Astrocyte (in vitro differentiated cells and primary cell): ENCODE data around the gene PSMG3. TPM values are rescaled to one million over a fixed set of nuclear protein-coding genes. Genes with fewer than 3 reads are reported as not detected.

Experiments used
- DNase-seq: peaks from one replicate; pipeline ENCODE4 v3.0.0-alpha.2; 2010; ENCODE audit warnings: low read depth
- FAIRE-seq: peaks from 2 replicates; lab custom pipeline; 2011; peaks lifted over from hg19 to GRCh38; lab: Jason Lieb, UNC
- H2AFZ ChIP-seq: 2 replicates; pipeline ENCODE4 v1.6.0; 2012; ENCODE audit warnings: low read depth, low read length, inconsistent platforms
- H3K27ac ChIP-seq: 2 replicates; pipeline ENCODE4 v1.5.1; 2011; ENCODE audit warnings: low read depth, low read length, inconsistent platforms
- H3K27me3 ChIP-seq: 2 replicates; pipeline ENCODE4 v1.6.0; 2011; ENCODE audit warnings: low read length, inconsistent platforms; ENCODE audit not compliant: insufficient read depth
- H3K36me3 ChIP-seq: 2 replicates; pipeline ENCODE4 v1.5.1; 2011; ENCODE audit warnings: low read length, inconsistent platforms; ENCODE audit not compliant: insufficient read depth
- H3K4me1 ChIP-seq: 2 replicates; pipeline ENCODE4 v1.5.1; 2011; ENCODE audit warnings: low read length, inconsistent platforms; ENCODE audit not compliant: insufficient read depth
- H3K4me2 ChIP-seq: 2 replicates; pipeline ENCODE4 v1.6.0; 2012; ENCODE audit warnings: low read length, inconsistent platforms
- H3K4me3 ChIP-seq: 2 replicates; pipeline ENCODE4 v1.5.1; 2011; ENCODE audit warnings: low read depth, mild to moderate bottlenecking, low read length, inconsistent platforms; ENCODE audit not compliant: insufficient read depth
- H3K79me2 ChIP-seq: 2 replicates; pipeline ENCODE4 v1.6.0; 2012; ENCODE audit warnings: mild to moderate bottlenecking, low read length, inconsistent platforms; ENCODE audit not compliant: insufficient read depth
- H3K9ac ChIP-seq: 2 replicates; pipeline ENCODE4 v1.6.0; 2012; ENCODE audit warnings: mild to moderate bottlenecking, low read length, inconsistent platforms
- H3K9me3 ChIP-seq: 2 replicates; pipeline ENCODE4 v1.5.1; 2012; ENCODE audit warnings: low read depth, mild to moderate bottlenecking, low read length, inconsistent platforms; ENCODE audit not compliant: insufficient read depth
- H4K20me1 ChIP-seq: 2 replicates; pipeline ENCODE4 v1.6.0; 2012; ENCODE audit warnings: low read length, inconsistent platforms; ENCODE audit not compliant: insufficient read depth
- H3K27ac Mint-ChIP-seq: one replicate; pipeline ENCODE4 v1.8.0; 2021; ENCODE audit warnings: mild to moderate bottlenecking, mixed read lengths; ENCODE audit not compliant: unreplicated experiment
- H3K27me3 Mint-ChIP-seq: one replicate; pipeline ENCODE4 v1.8.0; 2021; ENCODE audit warnings: low read depth, mixed read lengths; ENCODE audit not compliant: unreplicated experiment
- H3K36me3 Mint-ChIP-seq: one replicate; pipeline ENCODE4 v1.8.0; 2021; ENCODE audit warnings: low read depth, mixed read lengths; ENCODE audit not compliant: unreplicated experiment
- H3K4me1 Mint-ChIP-seq: one replicate; pipeline ENCODE4 v1.8.0; 2021; ENCODE audit warnings: low read depth, mixed read lengths; ENCODE audit not compliant: unreplicated experiment
- H3K4me3 Mint-ChIP-seq: one replicate; pipeline ENCODE4 v1.8.0; 2021; ENCODE audit warnings: mild to moderate bottlenecking, moderate library complexity, mixed read lengths; ENCODE audit not compliant: unreplicated experiment
- H3K9me3 Mint-ChIP-seq: one replicate; pipeline ENCODE4 v1.8.0; 2021; ENCODE audit warnings: mild to moderate bottlenecking, mixed read lengths; ENCODE audit not compliant: unreplicated experiment
- CTCF ChIP-seq: IDR thresholded peaks from 2 replicates; pipeline ENCODE4 v1.5.1; 2011; ENCODE audit warnings: low read depth, mild to moderate bottlenecking, inconsistent platforms, low read length, moderate library complexity; ENCODE audit not compliant: insufficient read depth
- EZH2 ChIP-seq: IDR thresholded peaks from 2 replicates; pipeline ENCODE4 v1.6.1; 2012; ENCODE audit warnings: mild to moderate bottlenecking, low read length, inconsistent platforms; ENCODE audit not compliant: insufficient read depth
- total RNA-seq: library from RNA; stranded (reverse); gene quantifications from 2 replicates; pipeline ENCODE4 v1.2.1, GENCODE V29; 2021

Gene PSMG3
- total RNA-seq, 1 donor from 2014 or later, result 30.3 TPM

GRCh38 chr7:1608318-1608717, 38.5 kb upstream of the PSMG3 start:
- Histone ChIP-seq H3K4me3 (no peak overlapping the region), H3K4me1 (peaks cover 7% of the 10 kb centered on the region), H3K9ac (no peak overlapping the region), H3K9me3 (no peaks in the 10 kb centered on the region), H3K79me2 (no peaks in the 10 kb centered on the region), H3K4me2 (no peak overlapping the region), H3K27ac (no peak overlapping the region), H2AFZ (no peak overlapping the region), H3K36me3 (no peaks in the 10 kb centered on the region), H3K27me3 (peaks cover 11% of the 10 kb centered on the region), H4K20me1 (no peaks in the 10 kb centered on the region)
- Mint-ChIP-seq H3K27me3 (peaks cover 35% of the 10 kb centered on the region), H3K4me3 (no peak overlapping the region), H3K9me3 (no peaks in the 10 kb centered on the region), H3K27ac (no peak overlapping the region), H3K4me1 (peaks cover 9% of the 10 kb centered on the region), H3K36me3 (no peaks in the 10 kb centered on the region)
- FAIRE-seq (no peak), DNase-seq (no peak)
- TF ChIP-seq CTCF (no peak), EZH2 (no peak)

DNA sequence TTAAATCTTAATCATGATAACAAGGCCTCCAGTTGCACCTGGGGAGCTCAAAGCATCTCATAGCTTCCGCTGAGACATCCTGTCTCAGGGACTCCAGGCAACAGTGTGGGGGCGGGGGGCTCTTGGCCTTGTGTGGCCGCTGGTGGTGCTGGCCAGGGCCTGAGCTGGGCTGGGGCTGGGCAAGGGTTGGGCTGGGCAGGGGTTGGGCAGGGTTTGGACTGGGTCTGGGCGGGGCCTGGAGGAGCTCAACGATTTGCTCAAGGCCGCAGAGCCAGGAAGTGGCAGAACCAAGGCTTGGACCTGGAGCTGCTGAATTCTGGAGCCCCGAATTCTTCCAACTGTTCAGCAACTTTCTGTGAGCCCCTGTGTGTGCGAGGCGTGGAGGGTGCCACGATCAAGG, 37.9 kb upstream of the PSMG3 start:
- H3K4me1 Mint-ChIP-seq, result peaks cover 9% of the 10 kb centered on the region
- H3K4me2 ChIP-seq, result no peak overlapping the region
- H3K9me3 Mint-ChIP-seq, result no peaks in the 10 kb centered on the region
- H3K79me2 ChIP-seq, result no peaks in the 10 kb centered on the region
- H3K27me3 Mint-ChIP-seq, result peaks cover 38% of the 10 kb centered on the region
- H3K9me3 ChIP-seq, result no peaks in the 10 kb centered on the region
- no peak overlapping the region for H3K27ac Mint-ChIP-seq
- TF ChIP-seq CTCF (no peak), EZH2 (no peak)
- no peak overlapping the region for H3K9ac ChIP-seq
- H4K20me1 ChIP-seq, result no peaks in the 10 kb centered on the region
- H3K4me3 Mint-ChIP-seq, result no peak overlapping the region
- no peaks in the 10 kb centered on the region for H3K36me3 ChIP-seq
- DNase-seq (no peak), FAIRE-seq (no peak)
- H2AFZ ChIP-seq, result no peak overlapping the region
- H3K27ac ChIP-seq, result no peak overlapping the region
- H3K27me3 ChIP-seq, result peaks cover 11% of the 10 kb centered on the region
- no peaks in the 10 kb centered on the region for H3K36me3 Mint-ChIP-seq
- H3K4me1 ChIP-seq, result peaks cover 7% of the 10 kb centered on the region
- H3K4me3 ChIP-seq, result no peak overlapping the region

- DNase-seq (no peak), FAIRE-seq (no peak)
- Histone ChIP-seq H3K9ac (no peak overlapping the region), H3K36me3 (no peaks in the 10 kb centered on the region), H3K79me2 (no peaks in the 10 kb centered on the region), H3K27ac (no peak overlapping the region), H3K9me3 (no peaks in the 10 kb centered on the region), H3K4me1 (peaks cover 5% of the 10 kb centered on the region), H3K4me3 (no peak overlapping the region), H2AFZ (no peak overlapping the region), H3K4me2 (no peak overlapping the region), H3K27me3 (peaks cover 11% of the 10 kb centered on the region), H4K20me1 (no peaks in the 10 kb centered on the region)
- Mint-ChIP-seq H3K36me3 (no peaks in the 10 kb centered on the region), H3K4me3 (no peak overlapping the region), H3K27ac (no peak overlapping the region), H3K4me1 (peaks cover 7% of the 10 kb centered on the region), H3K9me3 (no peaks in the 10 kb centered on the region), H3K27me3 (peaks cover 42% of the 10 kb centered on the region)
- TF ChIP-seq CTCF (no peak), EZH2 (no peak)
Observed at GRCh38 chr7:1607001-1607400, 37.2 kb upstream of the PSMG3 start.
